GM19238 (cell line): ENCODE measurements around the gene WNT3A.
"Not testable (repeated sequence)": the region's sequence is repeated elsewhere in the genome, so short reads cannot be mapped to it uniquely, and the experiment has no call there.

Source experiments
- DNase-seq: peaks from one replicate; pipeline ENCODE4 v3.0.0; 2011; ENCODE audit warnings: low spot score; ENCODE audit not compliant: insufficient read length

The WNT3A gene, protein sequence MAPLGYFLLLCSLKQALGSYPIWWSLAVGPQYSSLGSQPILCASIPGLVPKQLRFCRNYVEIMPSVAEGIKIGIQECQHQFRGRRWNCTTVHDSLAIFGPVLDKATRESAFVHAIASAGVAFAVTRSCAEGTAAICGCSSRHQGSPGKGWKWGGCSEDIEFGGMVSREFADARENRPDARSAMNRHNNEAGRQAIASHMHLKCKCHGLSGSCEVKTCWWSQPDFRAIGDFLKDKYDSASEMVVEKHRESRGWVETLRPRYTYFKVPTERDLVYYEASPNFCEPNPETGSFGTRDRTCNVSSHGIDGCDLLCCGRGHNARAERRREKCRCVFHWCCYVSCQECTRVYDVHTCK

DNA sequence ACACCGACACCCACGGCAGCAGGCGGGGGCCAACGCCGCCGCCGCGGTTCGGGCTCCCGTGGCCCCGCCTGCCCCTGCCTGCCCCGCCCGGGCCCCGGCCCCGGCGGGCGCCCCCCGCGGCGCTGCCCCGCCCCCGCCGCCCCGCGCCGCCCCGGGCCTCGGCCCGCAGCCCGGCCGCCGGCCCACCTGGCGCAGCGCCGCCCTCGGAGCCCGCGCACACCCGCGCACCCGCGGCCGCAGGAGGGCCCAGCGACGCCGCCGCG is at the start of gene WNT3A:
Gene WNT3A (plus strand): TSS at position 213 of the 263 bp plus-strand sequence. CDS start 131 bp downstream, outside the sequence.
- DNase-seq: no peak

DNA sequence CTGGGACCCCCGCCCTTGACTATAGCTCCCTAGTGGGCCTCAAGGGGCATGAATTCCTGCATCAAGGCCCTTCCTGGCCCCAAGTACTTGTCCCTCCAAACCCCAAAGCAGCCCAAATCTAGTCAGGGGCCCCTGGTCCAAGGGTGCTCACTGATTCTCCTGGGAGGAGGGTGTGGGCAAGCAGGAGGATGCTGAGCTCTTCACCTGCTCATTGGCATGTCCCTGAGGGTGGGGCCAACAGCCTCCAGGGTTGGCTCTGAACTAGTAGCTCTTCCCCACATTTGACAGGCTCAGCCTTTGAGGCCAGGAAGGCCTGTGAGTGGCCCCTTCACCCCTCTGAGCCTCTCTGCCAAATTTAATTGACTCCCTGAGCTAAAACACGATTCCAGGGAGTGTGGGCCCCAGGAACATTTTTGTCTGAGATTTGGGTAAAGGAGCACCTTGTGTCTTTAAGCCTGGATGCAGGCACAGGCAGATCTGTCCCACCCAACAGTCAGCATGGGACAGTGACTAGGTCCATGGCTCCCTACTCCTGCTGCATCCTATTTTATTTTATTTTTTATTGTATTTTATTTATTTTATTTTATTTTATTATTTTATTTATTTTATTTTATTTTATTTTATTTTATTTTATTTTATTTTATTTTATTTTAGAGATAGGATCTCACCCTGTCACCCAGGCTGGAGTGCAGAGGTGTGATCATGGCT is 48.0 kb upstream of the WNT3A start:
- no peak for DNase-seq

DNA sequence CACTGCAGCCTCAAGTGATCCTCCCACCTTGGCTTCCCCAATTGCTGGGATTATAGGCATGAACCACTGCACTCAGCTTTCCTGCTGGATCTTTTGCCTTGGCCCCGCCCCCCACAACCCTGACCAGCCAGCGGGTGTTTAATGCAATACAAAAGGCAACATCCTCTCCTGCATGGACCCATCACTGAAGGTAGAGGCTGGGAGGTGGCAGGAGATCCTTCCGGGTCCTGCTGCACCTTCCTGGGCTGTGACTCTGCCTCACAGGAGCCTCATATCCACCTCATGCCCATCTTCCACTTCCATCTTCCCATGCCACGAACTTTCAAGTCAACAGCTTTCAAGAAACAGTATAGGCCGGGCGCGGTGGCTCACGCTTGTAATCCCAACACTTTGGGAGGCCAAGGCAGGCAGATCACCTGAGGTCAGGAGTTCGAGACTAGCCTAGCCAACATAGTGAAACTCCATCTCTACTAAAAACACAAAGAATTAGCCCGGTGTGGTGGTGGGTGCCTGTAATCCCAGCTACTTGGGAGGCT is 47.4 kb upstream of the WNT3A start:
- DNase-seq: no peak

DNA sequence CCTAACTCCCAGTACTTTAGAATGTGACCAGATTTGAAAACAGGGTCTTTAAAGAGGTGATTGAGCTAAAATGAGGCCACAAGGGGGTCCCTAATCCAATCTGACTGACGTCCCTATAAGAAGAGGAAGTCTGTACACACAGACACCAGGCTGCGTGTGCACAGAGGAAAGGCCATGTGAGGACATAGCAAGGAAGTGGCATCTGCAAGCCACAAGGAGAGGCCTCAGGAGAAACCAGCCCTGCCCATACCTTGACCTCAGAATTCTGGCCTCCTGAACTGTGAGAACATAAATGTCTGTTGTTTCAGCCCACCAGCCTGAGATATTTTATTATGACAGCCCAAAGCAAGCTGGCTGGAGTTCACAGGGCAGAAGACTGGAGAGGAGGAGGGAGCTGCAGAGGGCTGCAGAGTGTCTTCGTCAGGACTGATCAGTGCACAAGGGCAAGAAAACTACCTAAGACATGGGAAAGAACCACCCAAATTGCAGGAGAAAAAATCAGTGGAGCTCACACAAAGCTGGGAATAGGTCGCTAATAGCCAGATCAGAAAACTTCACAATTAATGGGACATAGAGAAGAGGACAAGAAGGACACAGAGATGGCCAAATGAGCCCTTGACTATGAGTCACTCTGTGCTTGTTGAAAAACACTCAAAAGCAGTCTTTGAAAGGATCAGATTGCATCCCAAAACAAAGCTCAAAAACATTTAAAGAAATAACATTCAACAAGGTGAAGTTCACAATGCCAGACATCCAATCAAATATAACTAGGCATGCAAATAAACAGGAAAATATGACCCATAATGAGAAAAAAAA is 44.9 kb upstream of the WNT3A start:
- DNase-seq: no peak

DNA sequence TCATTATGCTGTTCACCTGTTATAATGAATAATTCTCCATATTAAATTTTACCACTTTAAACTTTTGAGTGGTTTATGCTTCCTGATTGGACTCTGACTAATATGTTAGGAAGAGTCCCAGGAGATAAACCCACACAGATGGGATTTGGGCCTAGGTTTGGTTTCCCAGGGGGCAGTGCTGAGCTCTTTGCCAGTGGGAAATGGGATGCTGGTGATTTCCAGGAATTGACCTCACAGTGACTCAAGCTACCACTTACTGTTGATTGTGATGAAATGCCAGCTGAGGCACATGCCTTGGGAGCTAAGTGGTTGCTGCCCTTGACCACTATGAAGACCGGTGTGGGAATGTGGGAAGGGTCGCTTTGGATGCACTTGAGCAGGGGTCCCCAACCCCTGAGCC is 40.1 kb upstream of the WNT3A start:
- DNase-seq: not testable (repeated sequence)

DNA sequence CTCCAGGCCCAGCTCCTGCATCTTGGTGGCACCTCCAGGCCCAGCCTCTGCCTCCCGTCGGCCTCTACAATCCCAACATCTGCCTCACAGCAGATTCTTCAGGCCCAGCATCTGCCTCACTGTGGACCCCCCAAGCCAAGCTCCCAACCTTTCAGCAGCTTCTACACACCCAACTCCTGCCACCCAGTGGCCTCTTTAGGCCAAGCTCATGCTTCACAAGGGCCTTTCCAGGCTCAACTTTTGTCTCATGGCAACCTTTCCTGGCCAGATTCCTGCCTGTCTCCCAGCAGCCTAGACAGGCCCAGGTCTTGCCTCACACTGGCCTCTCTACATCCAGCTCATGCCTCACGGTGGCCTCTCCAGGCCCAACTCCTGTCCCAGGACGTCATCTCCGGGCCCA is 39.0 kb upstream of the WNT3A start:
- DNase-seq: not testable (repeated sequence)

DNA sequence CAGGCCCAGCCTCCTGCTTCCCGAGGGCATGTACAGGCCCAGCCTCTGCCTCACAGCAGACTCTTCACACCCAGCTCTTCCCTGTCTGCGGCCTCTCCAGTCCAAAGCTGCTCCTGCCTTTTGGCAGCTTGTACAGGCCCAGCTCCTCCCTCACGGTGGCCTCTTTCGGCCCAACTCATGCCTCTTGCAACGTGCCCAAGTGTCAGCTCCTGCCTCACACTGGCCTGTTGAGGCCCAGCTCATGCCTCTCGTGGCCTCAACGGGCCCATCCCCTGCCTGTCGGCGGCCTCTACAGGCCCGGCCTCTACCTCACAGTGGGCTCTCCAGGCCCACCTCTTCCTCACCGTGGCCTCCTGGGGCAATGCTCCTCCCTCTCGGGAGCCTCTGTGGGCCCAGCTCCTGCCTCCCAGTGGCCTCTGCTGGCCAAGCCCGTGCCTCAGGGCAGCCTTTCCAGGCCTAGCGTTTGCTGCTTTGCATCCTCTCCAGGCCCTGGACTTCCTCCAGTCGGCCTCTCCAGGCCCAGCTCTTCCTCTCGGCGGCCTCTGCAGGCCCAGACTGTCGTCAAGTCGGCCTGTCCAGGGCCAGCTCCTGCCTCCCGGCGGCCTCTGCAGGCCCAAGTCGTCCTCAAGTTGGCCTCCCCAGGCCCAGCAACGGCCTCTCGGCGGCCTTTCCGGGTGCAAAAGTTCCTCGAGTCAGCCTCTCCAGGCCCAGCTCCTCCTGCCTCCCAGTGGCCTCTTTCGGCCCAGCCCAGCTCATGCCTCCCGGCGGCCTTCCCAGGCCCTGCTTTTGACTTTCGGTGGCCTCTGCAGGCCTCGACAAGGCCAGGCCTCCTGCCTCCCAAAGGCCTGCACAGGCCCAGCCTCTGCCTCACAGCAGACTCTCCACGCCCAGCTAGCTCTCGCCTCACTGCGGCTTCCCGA is 36.5 kb upstream of the WNT3A start:
- DNase-seq: not testable (repeated sequence)

DNA sequence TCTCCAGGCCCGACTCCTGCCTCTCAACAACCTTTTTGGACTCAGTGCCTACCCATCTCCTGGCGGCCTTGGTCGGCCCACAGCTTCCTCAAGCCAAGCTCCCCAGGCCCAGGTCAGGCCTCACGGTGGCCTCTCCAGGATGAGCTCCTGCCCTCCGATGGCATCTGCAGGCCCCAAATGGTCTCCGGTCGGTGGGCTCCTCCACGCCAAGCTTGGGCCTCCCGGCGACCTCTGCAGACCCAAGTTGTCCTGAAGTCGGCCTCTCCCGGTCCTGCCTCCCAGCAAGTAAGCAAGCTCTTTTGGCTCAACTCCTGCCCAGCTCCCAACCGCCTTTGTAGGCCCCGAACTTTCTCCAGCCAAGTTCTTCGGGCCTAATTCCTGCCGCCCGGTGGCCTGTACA is 35.6 kb upstream of the WNT3A start:
- DNase-seq: not testable (repeated sequence)

DNA sequence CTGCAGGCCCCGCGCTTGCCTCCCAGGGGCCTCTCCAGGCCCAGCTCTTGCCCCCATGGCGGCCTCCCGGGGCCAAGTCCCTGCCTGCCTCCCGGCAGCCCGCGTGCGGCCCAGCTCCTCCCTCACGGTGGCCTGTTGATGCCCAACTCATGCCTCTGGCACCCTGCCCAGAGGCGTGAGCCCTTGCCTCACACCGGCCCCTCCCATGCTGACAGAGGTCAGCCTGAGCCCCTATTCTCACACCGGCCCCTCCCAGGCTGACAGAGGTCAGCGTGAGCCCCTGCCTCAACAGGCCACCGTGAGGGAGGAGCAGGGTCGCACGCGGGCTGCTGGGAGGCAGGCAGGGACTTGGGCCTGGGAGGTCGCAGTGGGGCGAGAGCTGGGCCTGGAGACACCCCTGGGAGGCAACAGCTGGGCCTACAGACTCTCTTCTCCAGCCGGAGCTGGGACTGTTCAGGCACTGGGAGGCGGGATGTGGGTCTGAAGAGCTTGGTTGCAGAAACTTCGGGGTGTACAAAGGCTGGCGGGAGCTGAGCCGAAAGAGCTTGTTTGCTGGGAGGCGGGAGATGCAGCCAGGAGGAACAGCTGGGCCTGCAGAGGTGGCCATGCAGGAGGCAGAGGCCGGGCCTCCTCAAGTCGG is 35.0 kb upstream of the WNT3A start:
- not testable (repeated sequence) for DNase-seq

DNA sequence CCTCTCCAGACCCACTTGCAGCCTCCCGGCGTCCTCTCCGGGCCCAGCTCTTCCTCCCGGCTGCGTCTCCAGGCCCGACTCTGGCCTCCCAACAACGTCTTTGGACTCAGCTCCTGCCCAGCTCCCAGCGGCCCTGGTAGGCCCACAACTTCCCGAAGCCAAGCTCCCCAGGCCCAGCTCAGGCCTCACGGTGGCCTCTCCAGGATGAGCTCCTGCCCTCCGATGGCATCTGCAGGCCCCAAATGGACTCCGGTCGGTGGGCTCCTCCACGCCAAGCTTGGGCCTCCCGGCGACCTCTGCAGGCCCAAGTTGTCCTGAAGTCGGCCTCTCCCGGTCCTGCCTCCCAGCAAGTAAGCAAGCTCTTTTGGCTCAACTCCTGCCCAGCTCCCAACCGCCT is 34.5 kb upstream of the WNT3A start:
- DNase-seq: not testable (repeated sequence)

DNA sequence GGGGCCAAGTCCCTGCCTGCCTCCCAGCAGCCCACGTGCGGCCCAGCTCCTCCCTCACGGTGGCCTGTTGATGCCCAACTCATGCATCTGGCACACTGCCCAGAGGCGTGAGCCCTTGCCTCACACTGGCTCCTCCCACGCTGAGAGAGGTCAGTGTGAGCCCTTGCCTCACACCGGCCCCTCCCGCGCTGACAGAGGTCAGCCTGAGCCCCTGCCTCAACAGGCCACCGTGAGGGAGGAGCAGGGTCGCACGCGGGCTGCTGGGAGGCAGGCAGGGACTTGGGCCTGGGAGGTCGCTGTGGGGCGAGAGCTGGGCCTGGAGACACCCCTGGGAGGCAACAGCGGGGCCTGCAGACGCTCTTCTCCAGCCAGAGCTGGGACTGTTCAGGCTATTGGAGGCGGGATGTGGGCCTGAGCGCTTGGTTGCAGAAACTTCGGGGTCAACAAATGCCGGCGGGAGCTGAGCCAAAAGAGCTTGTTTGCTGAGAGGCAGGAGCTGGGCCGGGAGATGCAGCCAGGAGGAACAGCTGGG is 33.9 kb upstream of the WNT3A start:
- DNase-seq: not testable (repeated sequence)

DNA sequence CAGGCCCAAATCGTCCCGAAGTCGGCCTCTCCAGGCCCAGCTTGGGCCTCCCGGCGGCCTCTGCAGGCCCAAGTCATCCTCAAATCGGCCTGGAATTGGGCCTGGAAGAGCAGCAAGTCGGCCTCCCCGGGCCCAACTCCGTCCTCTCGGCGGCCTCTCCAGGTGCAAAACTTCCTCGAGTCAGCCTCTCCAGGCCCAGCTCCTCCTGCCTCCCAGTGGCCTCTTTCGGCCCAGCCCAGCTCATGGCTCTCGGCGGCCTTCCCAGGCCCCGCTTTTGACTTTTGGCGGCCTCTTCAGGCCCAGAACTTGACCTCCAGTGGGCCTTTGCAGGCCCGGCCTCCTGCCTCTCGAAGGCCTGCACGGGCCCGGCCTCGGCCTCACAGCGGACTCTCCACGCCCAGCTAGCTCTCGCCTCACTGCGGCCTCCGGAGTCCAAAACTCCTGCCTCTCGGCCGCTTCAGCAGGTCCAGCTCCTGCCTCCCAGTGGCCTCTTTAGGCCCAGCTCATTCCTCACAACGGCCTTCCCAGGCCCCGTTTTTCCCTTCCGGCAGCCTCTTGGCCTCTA is 33.0 kb upstream of the WNT3A start:
- not testable (repeated sequence) for DNase-seq

DNA sequence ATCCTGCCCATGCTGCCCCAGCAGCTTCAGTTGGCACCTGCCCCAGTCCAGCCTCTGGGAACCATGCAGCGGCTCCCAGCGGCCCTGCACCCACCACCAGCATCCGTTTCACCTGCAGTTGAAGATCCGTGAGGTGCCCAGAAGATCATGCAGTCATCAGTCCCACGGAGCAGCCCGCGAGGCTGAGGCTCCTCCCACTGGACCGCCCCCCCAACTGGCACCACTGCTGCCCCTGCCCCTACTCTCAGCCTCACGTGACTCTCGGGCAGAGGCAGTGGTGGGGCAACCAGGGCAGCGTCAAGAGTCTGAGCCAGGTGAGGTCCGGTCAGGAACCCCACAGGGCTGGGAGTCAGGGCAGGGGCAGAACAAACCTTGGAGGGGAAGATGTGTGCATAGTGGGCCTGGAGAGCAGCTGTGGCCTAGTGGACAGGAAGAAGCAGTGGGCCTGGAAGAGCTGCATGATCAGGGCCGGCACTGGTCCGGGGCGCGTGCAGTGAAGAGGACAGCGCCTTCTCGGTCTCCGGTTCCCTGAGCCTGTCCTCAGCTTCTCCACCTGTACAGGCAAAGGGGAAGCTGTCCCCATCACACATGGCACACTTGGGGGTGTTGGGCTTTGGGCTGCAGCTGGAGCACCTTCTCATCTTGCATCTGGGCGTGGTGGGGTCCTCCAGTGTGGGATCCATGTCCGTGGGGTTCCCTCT is 31.1 kb upstream of the WNT3A start:
- not testable (repeated sequence) for DNase-seq

DNA sequence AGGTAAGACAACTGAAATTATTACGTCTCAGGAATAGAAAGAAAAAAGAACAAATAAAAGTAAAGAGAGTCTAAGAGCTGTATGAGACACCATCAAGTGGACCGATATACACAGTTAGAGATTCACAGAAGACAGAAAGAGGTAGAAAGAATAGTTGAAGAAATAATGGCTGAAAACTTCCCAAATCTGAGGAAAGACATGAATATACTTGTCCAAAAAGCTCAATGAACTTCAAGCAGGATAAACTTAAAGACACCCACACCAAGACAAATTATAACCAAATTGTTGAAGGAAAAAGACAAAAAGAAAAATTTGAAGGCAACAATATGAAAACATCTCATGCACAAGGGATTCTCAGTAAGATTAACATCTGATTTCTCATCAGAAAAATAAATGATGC is 19.6 kb upstream of the WNT3A start:
- no peak for DNase-seq

DNA sequence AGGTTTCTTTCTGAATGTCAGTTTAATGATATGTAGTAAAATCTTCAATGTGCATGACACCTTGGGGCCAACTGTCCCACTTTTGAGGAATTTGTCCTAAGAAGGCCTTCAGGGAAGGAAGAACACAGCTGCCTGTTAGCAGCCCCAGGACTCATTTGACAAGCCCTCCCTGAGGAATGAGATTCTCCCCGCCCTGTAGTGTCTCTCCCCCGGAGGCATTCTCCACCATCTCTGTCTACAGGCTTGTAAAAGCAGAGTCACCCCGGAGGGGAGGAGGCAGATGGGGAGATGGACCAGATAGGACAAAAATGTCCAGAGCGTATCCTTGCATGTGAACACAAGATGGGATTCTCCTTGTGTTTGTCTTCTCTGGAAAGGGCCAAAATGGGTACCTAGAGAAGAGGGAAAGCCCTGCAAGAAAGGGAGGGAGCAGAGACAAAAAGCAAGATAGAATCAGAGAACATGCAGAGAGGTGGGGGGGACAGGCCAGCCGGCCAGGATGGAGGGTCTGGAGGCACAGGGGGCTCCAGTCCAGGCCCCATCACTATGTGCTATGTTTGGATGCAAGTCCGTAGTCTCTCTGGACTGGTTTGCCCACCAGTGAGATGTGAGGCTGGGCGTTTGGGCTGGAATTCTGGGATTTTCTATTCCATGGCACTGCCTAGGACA is 12.0 kb upstream of the WNT3A start:
- no peak for DNase-seq

DNA sequence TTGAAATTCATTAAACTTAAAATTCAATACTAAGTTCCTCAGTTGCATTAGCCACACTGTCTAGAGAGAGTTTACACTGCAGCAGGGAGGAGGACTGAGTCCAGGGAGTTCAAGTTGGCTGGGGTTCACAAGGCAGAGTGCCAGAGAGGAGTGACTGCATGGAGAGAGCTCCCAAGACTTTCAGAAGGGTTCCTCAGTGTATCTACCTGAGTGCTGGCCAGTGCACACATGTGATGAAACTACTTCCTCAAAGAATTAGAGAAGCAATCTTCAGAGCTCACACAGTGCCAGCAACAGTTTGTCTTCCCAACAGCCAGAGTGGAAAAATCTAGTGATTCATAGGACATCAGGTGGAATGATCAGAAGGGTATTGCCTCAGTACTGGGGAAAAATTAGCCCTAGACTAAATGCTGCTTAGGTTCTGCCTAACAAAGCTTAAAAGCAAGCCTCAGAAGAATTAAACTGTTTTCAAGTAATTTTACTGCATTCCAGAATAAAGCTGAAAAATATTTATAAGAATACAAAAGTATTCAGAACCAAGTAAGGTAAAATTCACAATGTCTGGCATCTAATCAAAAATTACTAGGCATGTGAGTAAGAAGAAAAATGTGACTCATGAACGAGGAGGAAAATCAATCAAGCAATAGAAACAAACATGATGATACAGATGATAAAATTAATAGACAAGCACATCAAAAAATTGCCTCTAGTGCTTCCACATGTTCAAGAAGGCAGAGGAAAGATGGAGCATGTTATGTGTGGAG is 10.4 kb upstream of the WNT3A start:
- no peak for DNase-seq

DNA sequence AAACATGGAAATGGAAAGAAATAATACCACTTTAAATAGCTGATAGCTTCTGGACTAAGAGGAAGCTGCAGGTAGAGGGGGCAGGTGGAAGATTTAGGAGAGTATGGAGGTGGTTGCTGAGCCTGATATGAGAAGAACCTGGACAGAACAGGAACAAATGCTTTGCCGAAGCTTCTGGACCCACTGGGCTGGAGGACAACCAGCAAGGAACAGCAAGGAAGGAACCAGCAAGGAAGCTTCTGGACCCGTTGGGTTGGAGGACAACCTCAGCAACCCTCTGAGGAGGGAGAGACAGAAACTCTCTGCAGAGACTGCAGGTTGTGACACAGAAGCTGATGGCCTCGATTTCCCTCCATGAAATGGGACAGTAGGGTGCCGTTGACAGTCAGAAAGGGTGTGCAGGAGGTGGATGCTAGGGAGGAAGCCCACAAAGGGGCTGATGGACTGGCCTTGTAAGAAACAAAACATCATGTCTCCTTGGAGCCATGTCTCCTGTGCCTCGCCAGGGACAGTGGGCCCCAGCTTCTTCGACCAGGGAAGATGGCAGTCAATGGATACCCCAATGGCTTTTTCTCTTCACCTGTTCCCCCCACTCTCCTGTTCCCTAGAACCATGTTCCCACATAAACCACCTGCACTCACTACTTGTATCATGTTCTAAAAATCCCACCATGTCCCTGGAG is 8.3 kb upstream of the WNT3A start:
- no peak for DNase-seq
